Mucosa of rectum (tissue), 2 donors: ENCODE results near the gene CYP4V2.
A peak's percentile ranks its signal among the peaks of the same experiment; 100 is the strongest.

Experiments
- H3K27ac ChIP-seq, 2 donors: one replicate each; pipeline ENCODE4 v1.7.0; 2013; ENCODE audit warnings: inconsistent platforms in 2 of 2, low read depth in 2 of 2, low read length in 2 of 2
- H3K27me3 ChIP-seq, 2 donors: one replicate each; pipeline ENCODE4 v1.7.0; 2013; ENCODE audit warnings: low read length in 2 of 2; ENCODE audit not compliant: control insufficient read depth in 2 of 2, insufficient read depth in 2 of 2
- H3K36me3 ChIP-seq, 2 donors: one replicate each; pipeline ENCODE4 v1.7.0; 2013; ENCODE audit warnings: low read length in 2 of 2; ENCODE audit not compliant: control insufficient read depth in 2 of 2, insufficient read depth in 2 of 2
- H3K4me1 ChIP-seq, 2 donors: one replicate each; pipeline ENCODE4 v1.7.0; 2013; ENCODE audit warnings: low read length in 2 of 2, mild to moderate bottlenecking in 1 of 2; ENCODE audit not compliant: control insufficient read depth in 2 of 2, insufficient read depth in 2 of 2
- H3K4me3 ChIP-seq, 2 donors: one replicate each; pipeline ENCODE4 v1.7.0; 2013; ENCODE audit warnings: low read length in 2 of 2
- H3K9ac ChIP-seq, 2 donors: one replicate each; pipeline ENCODE4 v1.7.0; 2013; ENCODE audit warnings: low read length in 2 of 2, low read depth in 1 of 2, mild to moderate bottlenecking in 1 of 2
- H3K9me3 ChIP-seq, 2 donors: one replicate each; pipeline ENCODE4 v1.7.0; 2013; ENCODE audit warnings: low read length in 2 of 2; ENCODE audit not compliant: control insufficient read depth in 2 of 2
- donor health status: healthy.
- donor health status: Normal muscosa, but diverticular disease.

CYP4V2 gene

GRCh38 chr4:186203406-186203805 is 12.0 kb downstream of the CYP4V2 start:
- no peak overlapping the region for H3K9ac ChIP-seq
- no peaks in the 10 kb centered on the region for H3K27me3 ChIP-seq
- H3K9me3 ChIP-seq = no peaks in the 10 kb centered on the region
- H3K4me1 ChIP-seq = peaks cover 6 to 25% of the 10 kb centered on the region in 2 donors
- no peak overlapping the region for H3K4me3 ChIP-seq
- peak overlapping the region; percentile 30 to 78 for H3K27ac ChIP-seq
- H3K36me3 ChIP-seq = peaks cover under 1 to 6% of the 10 kb centered on the region in 2 donors

DNA sequence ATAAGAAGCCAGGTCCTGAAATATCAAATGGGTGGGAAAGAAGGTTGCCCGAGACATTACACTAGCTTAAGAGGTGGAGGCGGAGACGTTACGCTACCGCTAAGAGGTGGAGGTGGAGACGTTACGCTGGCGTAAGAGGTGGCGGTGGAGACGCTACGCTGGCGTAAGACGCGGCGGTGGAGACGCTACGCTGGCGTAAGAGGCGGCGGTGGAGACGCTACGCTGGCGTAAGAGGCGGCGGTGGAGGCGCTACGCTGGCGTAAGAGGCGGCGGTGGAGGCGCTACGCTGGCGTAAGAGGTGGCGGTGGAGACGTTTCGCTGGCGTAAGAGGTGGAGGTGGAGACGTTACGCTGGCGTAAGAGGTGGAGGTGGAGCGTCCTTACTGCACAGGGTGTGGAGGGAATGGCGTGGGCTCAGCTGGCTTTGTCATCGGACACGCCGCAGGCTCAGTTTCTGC is 12.8 kb downstream of the CYP4V2 start:
- H3K9ac ChIP-seq = peak overlapping the region in 1 of 2 donors; percentile 42
- H3K9me3 ChIP-seq = no peaks in the 10 kb centered on the region
- peaks cover 5 to 7% of the 10 kb centered on the region in 2 donors for H3K36me3 ChIP-seq
- H3K4me1 ChIP-seq = peaks cover 6 to 25% of the 10 kb centered on the region in 2 donors
- H3K27ac ChIP-seq = peak overlapping the region; percentile 78 to 83
- no peaks in the 10 kb centered on the region for H3K27me3 ChIP-seq
- peak overlapping the region; percentile 18 to 70 for H3K4me3 ChIP-seq

DNA sequence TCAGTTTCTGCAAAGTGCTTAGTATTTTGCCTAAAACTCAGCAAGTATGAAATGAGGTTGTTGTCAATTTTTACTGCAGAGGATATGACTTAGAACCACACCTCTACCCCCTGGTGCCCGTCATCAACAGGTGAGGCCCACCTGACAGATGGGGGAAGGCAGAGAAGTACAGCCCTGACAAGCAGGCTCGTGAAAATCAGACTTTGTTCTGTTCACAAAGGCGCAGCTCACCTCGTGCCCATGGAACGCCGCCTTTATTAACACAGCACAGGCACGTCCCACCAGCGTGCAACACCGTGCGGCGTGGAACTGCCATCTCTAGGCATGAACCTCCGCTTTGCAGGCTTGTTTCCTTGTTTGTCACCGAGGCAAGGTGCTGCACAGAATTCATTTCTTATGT is 13.3 kb downstream of the CYP4V2 start:
- H3K9me3 ChIP-seq = no peaks in the 10 kb centered on the region
- peaks cover 6 to 25% of the 10 kb centered on the region in 2 donors for H3K4me1 ChIP-seq
- peak overlapping the region; percentile 78 to 83 for H3K27ac ChIP-seq
- H3K9ac ChIP-seq = peak overlapping the region in 1 of 2 donors; percentile 42
- peaks cover 5 to 13% of the 10 kb centered on the region in 2 donors for H3K36me3 ChIP-seq
- peak overlapping the region; percentile 18 to 70 for H3K4me3 ChIP-seq
- no peaks in the 10 kb centered on the region for H3K27me3 ChIP-seq

DNA sequence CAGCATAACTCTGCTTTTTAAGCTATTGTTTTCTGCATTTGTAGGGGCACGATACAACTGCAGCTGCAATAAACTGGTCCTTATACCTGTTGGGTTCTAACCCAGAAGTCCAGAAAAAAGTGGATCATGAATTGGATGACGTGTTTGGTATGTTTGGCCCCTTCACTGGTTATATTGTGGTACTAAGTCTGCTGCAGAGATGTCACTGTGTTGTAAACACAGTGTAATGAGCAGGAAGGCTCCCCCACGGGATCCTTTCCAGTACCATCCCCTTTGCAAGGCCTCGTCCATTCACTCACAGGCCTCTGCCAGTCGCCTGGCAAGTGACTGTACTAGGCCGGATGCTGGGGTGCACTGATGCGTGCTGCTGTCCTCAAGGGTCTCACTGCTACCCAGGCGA is 13.8 kb downstream of the CYP4V2 start:
- Histone ChIP-seq H3K27ac (peak overlapping the region; percentile 78 to 83), H3K27me3 (no peaks in the 10 kb centered on the region), H3K4me1 (peaks cover 6 to 25% of the 10 kb centered on the region in 2 donors), H3K9me3 (no peaks in the 10 kb centered on the region), H3K4me3 (peak overlapping the region; percentile 7 to 70), H3K9ac (peak overlapping the region; percentile 34 to 42), H3K36me3 (peaks cover 5 to 18% of the 10 kb centered on the region in 2 donors)

DNA sequence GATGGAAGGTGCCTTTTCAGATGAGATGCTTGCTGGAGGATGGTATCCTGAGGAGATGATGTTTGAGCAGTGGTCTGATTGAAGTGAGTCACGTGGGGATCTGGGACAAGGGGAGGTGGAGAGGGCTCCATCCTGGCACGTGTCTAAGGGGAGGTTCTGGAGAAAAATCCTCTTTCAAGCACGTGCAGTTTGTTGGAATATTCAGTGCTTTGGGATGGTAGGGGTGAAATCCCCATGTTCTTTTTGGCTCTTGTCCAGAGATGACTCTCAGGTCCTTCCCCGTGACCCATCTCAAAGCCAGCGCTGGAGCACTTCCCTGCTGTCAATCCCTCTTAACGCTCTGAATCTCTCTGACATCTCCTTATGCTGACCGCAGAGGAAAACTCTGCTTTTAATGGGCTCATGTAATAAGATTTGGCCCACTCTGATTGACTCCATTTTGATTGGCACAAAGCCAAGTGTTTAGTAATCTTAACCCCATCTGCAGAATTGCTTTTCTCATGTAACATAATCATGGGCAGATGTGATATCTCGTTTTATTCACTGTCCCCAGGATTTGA is 25.2 kb downstream of the CYP4V2 start:
- Histone ChIP-seq H3K27me3 (no peaks in the 10 kb centered on the region), H3K36me3 (no peaks in the 10 kb centered on the region), H3K4me3 (no peak overlapping the region), H3K4me1 (no peaks in the 10 kb centered on the region), H3K27ac (no peak overlapping the region), H3K9me3 (peaks cover 0 to under 1% of the 10 kb centered on the region in 2 donors), H3K9ac (no peak overlapping the region)

- H3K27ac ChIP-seq = no peak overlapping the region
- no peaks in the 10 kb centered on the region for H3K4me1 ChIP-seq
These were observed 26.4 kb downstream of the CYP4V2 start for GRCh38 chr4:186217733-186218293.

GRCh38 chr4:186221624-186222023 is 30.3 kb downstream of the CYP4V2 start:
- no peaks in the 10 kb centered on the region for H3K27me3 ChIP-seq
- H3K27ac ChIP-seq = no peak overlapping the region
- peaks cover 0 to 2% of the 10 kb centered on the region in 2 donors for H3K9me3 ChIP-seq
- no peak overlapping the region for H3K4me3 ChIP-seq
- no peaks in the 10 kb centered on the region for H3K36me3 ChIP-seq
- no peaks in the 10 kb centered on the region for H3K4me1 ChIP-seq
- no peak overlapping the region for H3K9ac ChIP-seq

More at GRCh38 chr4:186217733-186218293, 26.4 kb downstream of the CYP4V2 start:
- Histone ChIP-seq H3K27me3 (no peaks in the 10 kb centered on the region), H3K36me3 (no peaks in the 10 kb centered on the region), H3K9ac (no peak overlapping the region), H3K4me3 (no peak overlapping the region), H3K9me3 (peaks cover 0 to 2% of the 10 kb centered on the region in 2 donors)

GRCh38 chr4:186225848-186226247 is 34.5 kb downstream of the CYP4V2 start:
- H3K9ac ChIP-seq = no peak overlapping the region
- H3K36me3 ChIP-seq = no peaks in the 10 kb centered on the region
- peaks cover 0 to 2% of the 10 kb centered on the region in 2 donors for H3K9me3 ChIP-seq
- H3K4me3 ChIP-seq = no peak overlapping the region
- H3K4me1 ChIP-seq = peaks cover 0 to 4% of the 10 kb centered on the region in 2 donors
- H3K27me3 ChIP-seq = no peaks in the 10 kb centered on the region
- no peak overlapping the region for H3K27ac ChIP-seq

DNA sequence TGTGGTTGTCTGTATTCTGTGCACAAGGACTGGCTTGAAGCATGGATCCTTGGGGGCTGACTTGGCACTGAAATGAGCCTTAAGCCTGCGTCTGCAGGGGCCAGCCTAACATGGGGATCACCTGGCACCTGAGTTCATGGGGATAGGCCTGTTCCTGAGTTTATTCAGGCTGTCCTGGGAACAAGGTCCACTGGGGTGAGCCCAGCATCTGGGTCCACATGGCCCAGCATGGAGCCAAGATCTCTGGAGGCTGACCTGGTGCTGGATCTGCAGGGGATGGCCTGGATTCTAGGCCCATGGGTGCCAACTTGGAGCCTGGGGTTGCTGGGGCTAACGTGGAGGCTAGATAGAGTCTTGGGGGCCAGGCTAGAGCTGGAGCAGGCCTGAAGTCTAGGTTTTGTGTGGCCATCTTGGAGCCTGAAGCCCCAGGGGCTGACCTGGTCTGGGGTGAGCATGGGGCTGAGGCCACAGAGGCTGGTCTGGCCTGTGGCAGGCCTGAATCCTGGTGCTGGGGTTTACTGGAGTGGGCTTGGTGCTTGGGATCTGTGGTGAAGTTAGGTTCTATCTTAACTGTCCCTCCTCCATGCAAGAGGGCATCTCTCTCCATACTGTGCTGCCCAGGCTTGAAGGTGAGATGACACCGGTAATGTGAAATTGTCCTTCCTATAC is 35.3 kb downstream of the CYP4V2 start:
- no peaks in the 10 kb centered on the region for H3K27me3 ChIP-seq
- H3K9ac ChIP-seq = no peak overlapping the region
- H3K27ac ChIP-seq = no peak overlapping the region
- H3K36me3 ChIP-seq = no peaks in the 10 kb centered on the region
- H3K4me1 ChIP-seq = peaks cover 0 to 4% of the 10 kb centered on the region in 2 donors
- H3K4me3 ChIP-seq = no peak overlapping the region
- peaks cover 0 to under 1% of the 10 kb centered on the region in 2 donors for H3K9me3 ChIP-seq

DNA sequence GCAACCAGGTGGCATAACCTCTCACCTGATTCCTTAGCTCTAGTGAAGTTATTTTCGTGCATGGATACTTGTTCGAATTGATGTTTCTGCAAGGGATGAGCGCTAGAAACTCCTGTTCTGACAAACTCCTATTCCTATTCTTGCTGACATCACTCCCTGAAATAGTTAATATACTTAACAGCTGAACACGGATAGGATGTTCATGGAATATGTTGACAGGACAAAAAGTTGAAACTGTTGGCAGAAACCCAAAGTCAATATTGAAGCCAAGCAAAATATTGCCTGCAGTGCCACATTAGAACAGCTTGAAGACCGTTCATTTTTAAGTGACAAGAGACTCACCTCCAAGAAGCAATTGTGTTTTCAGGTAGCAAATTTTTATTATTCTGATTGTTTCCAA is 35.9 kb downstream of the CYP4V2 start, which contains the start of gene KLKB1:
Gene KLKB1, plus strand, starts transcription at position 287 of the 400 bp plus-strand sequence. CDS start 689 bp downstream, outside the sequence.
- H3K4me1 ChIP-seq = peaks cover 0 to 4% of the 10 kb centered on the region in 2 donors
- no peaks in the 10 kb centered on the region for H3K27me3 ChIP-seq
- no peaks in the 10 kb centered on the region for H3K36me3 ChIP-seq
- H3K27ac ChIP-seq = no peak within 1 kb of the TSS
- no peaks in the 10 kb centered on the region for H3K9me3 ChIP-seq
- H3K4me3 ChIP-seq = peak within 1 kb of the TSS; percentile 22 to 39
- H3K9ac ChIP-seq = no peak within 1 kb of the TSS
